NB4 (cell line): Measurements from ENCODE around the gene CTSE.

ENCODE experiments used
- DNase-seq: peaks from one replicate; pipeline ENCODE4 v3.0.0; 2010; ENCODE audit warnings: low read depth
- H3K4me3 ChIP-seq: one replicate; pipeline ENCODE4 v1.5.1; 2011; ENCODE audit warnings: mild to moderate bottlenecking, low read depth, low read length, moderate library complexity
- CTCF ChIP-seq: IDR thresholded peaks from one replicate; pipeline ENCODE4 v1.5.1; 2012; ENCODE audit warnings: low read depth, low read length
- MAX ChIP-seq: IDR thresholded peaks from 2 replicates; pipeline ENCODE4 v1.6.1; 2011; ENCODE audit warnings: low read depth, low read length
- MYC ChIP-seq: IDR thresholded peaks from 2 replicates; pipeline ENCODE4 v1.6.1; 2011; ENCODE audit warnings: low read depth, low read length
- POLR2A ChIP-seq: IDR thresholded peaks from 2 replicates; pipeline ENCODE4 v1.6.1; 2011; ENCODE audit warnings: mild to moderate bottlenecking; ENCODE audit not compliant: insufficient read length; ENCODE audit errors: extremely low read depth

The CTSE gene

DNA sequence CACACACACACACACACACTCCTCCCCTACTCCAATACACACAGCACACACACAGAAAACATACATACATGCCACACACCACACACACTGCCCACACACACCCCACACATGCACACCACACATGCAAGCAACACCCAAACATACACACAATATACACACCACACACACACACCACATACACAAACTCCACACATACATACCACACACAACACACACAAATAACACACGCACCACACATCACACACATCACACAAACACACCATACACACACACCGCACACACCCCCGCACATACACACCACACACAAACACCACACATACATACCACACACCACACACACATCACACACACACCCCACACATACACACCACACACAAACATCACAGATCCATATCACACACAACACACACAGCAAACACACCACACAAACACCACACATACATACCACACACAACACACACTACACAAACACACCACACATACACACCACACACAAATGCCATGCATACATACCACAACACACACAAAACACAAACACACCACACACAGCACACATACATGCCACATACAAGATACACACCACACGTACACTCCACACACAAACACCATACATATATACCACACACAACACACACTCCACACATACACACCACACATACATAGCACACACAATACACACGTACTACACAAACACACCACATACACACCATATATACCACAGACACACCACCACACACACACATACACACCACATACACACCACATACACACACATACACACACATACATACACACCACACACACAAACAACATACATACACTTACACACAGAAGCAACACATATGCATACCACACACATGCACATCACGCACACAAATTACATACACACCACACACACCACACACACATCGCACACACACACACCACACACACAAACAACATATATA lies 19.6 kb downstream of the CTSE start:
- no peak for TF ChIP-seq MYC
- no peak for TF ChIP-seq CTCF
- no peak for TF ChIP-seq POLR2A
- no peak for TF ChIP-seq MAX
- no peak for DNase-seq

GRCh38 chr1:206002871-206003801 lies 20.6 kb downstream of the CTSE start, which contains the start of gene RAB7B:
Gene RAB7B, minus strand, starts transcription at chr1:206003395. Its CDS starts 9,260 bp downstream, at chr1:205994135.
- TF ChIP-seq MYC (no peak), POLR2A (no peak), MAX (no peak)
- peak within 1 kb of the TSS; percentile 56 for H3K4me3 ChIP-seq

More for the DNA sequence above, 19.6 kb downstream of the CTSE start:
- H3K4me3 ChIP-seq = no peak overlapping the region

DNA sequence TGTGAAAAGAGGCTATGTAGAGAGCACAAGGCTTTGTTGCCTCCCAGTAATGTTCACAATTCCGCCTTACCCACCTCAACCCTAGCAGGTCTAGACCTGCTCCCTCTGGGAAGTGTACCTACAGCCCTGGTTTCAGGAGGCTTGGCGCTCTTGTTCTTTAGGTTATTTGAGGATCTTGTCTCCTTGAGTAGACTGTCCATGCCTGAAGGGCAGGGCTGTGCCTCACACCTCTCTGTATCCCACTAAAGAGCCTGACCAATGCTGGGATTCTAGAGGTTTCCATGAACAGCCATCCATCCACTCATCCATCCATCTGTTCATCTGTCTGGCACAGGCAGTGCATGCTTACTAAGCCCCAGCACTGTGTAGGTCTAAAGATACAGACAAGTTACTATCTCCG lies 21.5 kb downstream of the CTSE start:
- DNase-seq = no peak
- H3K4me3 ChIP-seq = peak overlapping the region; percentile 56
- TF ChIP-seq MAX = no peak
- TF ChIP-seq MYC = no peak
- TF ChIP-seq CTCF = no peak
- TF ChIP-seq POLR2A = no peak

More at GRCh38 chr1:206002871-206003801, 20.6 kb downstream of the CTSE start, which contains the start of gene RAB7B:
- peak; percentile 80 for DNase-seq

DNA sequence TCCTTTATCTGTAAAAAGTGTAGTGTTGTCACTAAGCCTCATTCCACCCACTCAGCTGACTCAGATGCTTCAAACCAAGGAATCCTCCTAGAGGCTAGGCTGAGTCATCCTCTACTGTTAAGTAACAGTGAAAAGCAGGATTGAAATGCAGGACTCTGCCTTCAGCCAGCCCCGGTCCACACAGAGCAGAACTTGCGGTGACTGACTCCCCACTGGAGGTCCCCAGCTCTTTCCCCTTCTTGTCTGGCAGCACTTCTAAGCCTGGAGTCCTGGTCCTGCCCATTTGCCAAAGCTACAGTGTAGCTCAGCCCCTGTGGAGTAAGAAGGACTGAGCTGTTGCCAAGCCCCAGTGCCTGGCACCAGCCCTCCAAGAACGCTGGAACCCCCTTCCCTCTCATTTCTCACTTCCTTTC lies 22.2 kb downstream of the CTSE start:
- peak overlapping the region; percentile 56 for H3K4me3 ChIP-seq
- peak; percentile 94 for DNase-seq
- no peak for TF ChIP-seq MAX
- no peak for TF ChIP-seq POLR2A
- TF ChIP-seq MYC = no peak
- TF ChIP-seq CTCF = no peak

GRCh38 chr1:206000641-206001339 lies 22.9 kb downstream of the CTSE start:
- H3K4me3 ChIP-seq = peak overlapping the region; percentile 0
- TF ChIP-seq CTCF = no peak
- TF ChIP-seq MYC = no peak
- no peak for TF ChIP-seq POLR2A
- TF ChIP-seq MAX = no peak
- DNase-seq = peak; percentile 27
